Fibroblast of villous mesenchyme (primary cell): ENCODE results near the gene CEBPG. TPM values are rescaled to one million over a fixed set of nuclear protein-coding genes. Genes with fewer than 3 reads are reported as not detected.

Experiments
- DNase-seq: peaks from one replicate; pipeline ENCODE4 v3.0.0-alpha.2; 2010; ENCODE audit warnings: low read depth
- H3K4me3 ChIP-seq: 2 replicates; pipeline ENCODE4 v1.5.1; 2011; ENCODE audit warnings: low read depth, mild to moderate bottlenecking, low read length
- CTCF ChIP-seq: IDR thresholded peaks from 2 replicates; pipeline ENCODE4 v1.5.1; 2012; ENCODE audit warnings: low read depth, mild to moderate bottlenecking, low read length; ENCODE audit not compliant: insufficient read depth
- total RNA-seq: library from RNA; depleted of rRNA; stranded (reverse); fragments of >200 nt; gene quantifications from 2 replicates; pipeline ENCODE4 v1.2.3, GENCODE V29; 2012

Gene CEBPG
- total RNA-seq, 1 donor, result 22.0 TPM

GRCh38 chr19:33374236-33374714 lies 766 bp downstream of the CEBPG start:
- peak overlapping the region; percentile 84 for H3K4me3 ChIP-seq
- peak; percentile 46 for DNase-seq
- no peak for TF ChIP-seq CTCF

GRCh38 chr19:33375156-33375836 lies 1.8 kb downstream of the CEBPG start:
- TF ChIP-seq CTCF, result no peak
- DNase-seq, result peak; percentile 9
- H3K4me3 ChIP-seq, result peak overlapping the region; percentile 84

GRCh38 chr19:33375837-33376159 lies 2.3 kb downstream of the CEBPG start:
- DNase-seq, result peak; percentile 84
- TF ChIP-seq CTCF, result no peak
- no peak overlapping the region for H3K4me3 ChIP-seq

GRCh38 chr19:33376423-33376822 lies 2.9 kb downstream of the CEBPG start:
- no peak for TF ChIP-seq CTCF
- H3K4me3 ChIP-seq, result no peak overlapping the region
- peak; percentile 69 for DNase-seq

GRCh38 chr19:33376941-33377557 lies 3.5 kb downstream of the CEBPG start:
- DNase-seq, result no peak
- TF ChIP-seq CTCF, result no peak
- no peak overlapping the region for H3K4me3 ChIP-seq

GRCh38 chr19:33377586-33378475 lies 4.3 kb downstream of the CEBPG start:
- peak; percentile 10 for DNase-seq
- no peak overlapping the region for H3K4me3 ChIP-seq
- no peak for TF ChIP-seq CTCF
